ENCODE results near the gene STIMATE.

DNA sequence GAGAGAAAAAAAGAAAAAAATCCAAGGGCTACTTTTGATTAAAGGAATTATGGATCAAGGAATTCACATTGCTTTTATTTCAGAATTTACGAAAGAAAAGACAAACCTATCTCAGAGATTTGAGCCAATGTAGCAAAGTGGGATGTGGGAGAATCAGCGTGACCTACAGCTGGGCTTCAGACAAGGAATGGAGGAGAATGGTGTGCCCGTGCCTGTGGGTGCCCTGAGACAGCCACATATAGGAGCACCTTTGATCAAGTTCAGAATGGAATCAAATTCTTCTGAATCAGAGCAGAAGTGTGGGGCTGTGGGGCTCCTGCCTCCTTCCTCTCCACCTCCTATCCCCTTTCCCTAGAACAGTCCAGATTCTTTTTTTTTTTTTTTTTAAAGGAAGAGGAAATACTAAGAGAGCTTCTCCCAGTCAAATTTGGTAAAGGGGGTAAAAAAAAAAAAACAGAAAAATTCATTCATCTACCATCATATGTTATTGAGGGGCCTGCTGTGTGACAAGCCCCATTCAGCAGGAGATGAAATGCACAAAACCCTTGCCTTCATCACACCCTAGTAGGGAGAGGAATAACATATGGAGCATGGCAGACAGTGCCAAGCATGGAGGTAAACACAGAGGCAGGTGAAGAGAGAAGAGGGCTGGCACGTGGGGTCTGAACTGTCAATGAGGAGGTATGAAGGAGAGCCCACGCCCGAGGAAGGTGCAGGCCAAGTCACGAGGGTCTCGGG is 37.5 kb downstream of the STIMATE start:
- TF ChIP-seq, protein P1, sequence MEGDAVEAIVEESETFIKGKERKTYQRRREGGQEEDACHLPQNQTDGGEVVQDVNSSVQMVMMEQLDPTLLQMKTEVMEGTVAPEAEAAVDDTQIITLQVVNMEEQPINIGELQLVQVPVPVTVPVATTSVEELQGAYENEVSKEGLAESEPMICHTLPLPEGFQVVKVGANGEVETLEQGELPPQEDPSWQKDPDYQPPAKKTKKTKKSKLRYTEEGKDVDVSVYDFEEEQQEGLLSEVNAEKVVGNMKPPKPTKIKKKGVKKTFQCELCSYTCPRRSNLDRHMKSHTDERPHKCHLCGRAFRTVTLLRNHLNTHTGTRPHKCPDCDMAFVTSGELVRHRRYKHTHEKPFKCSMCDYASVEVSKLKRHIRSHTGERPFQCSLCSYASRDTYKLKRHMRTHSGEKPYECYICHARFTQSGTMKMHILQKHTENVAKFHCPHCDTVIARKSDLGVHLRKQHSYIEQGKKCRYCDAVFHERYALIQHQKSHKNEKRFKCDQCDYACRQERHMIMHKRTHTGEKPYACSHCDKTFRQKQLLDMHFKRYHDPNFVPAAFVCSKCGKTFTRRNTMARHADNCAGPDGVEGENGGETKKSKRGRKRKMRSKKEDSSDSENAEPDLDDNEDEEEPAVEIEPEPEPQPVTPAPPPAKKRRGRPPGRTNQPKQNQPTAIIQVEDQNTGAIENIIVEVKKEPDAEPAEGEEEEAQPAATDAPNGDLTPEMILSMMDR (IDR thresholded peaks at IDR 0.05; ENCODE audit: low read depth, low read length, poor library complexity, severe bottlenecking) = no peak
- TF ChIP-seq EZH2phosphoT487 (IDR thresholded peaks at IDR 0.05; ENCODE audit: borderline replicate concordance, low read length) = no peak
